Measurements from ENCODE around the gene BABAM1.

Gene BABAM1

DNA sequence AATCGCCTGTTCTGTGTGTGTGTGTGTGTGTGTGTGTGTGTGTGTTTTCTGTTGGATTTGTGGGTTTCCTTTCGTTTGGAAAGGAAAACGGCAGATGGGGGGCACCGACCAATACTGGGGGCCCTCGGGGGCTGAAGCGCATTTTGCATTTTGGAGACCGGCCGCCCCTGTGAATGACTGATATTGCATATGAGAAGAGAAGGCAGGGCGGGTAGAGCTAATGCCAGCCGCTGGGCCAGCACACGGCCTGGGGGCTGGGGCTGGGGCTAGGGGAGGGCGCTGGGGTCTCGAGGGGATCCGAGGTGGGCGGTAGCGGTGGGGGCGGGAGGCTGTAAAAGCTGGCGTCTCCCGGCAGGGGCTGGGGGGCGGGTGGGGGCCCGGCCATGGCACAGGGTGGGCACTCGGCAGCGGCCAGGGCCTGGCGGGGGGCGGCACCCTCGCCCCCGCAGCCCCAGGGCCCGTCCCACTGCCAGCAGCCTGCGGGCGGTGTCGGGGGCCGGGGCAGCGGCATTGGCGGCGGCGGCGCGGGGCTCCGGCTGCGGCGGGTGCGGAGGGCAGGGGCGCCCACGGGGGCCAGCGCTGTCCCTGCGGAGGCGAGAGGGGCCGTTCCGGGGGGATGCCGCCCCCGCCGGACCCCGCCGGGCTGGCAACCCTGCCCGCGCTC is 56.2 kb downstream of the BABAM1 start:
- no peak for DNase-seq (ENCODE audit: low read depth in 2 of 2)

DNA sequence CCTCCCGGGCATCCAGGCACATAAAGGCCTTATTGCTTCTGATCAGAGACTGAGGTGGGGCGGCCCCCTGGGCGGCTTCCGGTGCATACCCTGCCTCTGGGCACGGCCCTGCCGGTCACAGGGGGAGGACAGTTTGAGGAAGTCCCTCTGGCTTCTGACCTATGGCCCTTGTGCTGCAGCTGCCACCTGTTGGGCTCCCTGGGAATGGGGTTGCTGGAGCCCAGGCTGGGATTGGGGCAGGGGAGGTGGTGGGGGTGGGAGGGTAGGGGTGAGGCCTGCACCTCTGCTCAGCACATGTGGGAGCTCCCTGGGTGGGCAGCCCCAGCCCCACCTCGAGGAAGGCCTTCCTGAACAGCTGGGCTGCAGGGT is 56.7 kb downstream of the BABAM1 start:
- DNase-seq (ENCODE audit: low read depth in 2 of 2): no peak

DNA sequence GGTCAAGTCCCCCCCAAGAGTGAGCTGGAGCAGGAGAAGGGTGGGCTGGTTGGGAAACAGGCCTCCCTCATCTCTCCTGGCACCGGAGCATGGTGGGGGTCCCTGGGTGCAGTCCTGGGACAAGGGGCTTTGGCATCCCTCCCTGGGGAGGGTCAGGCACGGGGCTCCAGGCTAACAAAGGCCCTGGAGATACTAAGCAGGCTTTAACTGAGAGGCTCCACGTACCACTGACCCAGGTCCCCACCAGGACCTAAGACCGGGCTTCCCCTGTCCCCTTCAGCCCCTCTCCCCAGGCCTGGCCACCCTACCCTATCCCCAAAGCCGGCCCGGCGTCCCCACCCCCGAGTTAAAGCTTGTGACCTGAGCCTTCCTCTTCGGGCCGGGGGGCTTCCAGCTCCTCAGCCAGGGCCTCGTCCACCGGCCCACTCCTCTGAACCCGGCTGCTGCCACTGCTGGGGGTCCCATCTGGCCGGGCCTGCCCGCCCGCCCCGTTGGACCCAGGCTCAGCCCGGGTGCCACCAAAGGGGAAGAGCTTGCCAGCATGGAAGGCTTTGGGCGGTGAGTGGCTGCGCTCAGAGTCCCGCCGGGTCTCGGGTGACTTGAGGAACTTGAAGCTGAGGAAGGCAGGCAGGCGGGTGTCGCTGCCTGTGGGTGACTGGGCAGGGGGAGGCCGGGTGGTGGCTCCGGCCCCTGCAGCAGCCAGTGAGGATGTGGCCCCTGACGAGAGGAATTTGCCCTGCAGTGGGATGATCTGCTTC is 57.3 kb downstream of the BABAM1 start:
- no peak for DNase-seq (ENCODE audit: low read depth in 2 of 2)

DNA sequence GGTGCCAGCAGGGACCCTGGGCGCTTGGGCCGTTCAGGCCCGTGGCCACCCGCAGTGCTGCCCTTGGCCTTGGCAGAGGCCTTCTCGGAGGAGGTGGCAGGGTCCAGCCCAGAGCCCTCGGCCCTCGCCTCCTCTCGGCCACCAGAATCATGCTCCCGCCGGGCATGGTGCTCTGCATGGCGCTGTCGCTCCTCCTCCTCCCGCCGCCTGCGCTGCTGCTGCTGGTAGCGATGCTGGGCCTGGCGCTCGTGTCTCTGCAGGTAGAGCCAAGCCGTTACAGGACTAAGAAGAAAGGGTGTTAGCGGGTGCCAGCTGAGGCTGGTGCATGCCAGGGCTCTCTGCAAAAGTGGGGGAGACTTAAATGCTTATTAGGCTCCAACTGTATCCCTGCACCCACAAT is 57.9 kb downstream of the BABAM1 start:
- no peak for DNase-seq (ENCODE audit: low read depth in 2 of 2)

DNA sequence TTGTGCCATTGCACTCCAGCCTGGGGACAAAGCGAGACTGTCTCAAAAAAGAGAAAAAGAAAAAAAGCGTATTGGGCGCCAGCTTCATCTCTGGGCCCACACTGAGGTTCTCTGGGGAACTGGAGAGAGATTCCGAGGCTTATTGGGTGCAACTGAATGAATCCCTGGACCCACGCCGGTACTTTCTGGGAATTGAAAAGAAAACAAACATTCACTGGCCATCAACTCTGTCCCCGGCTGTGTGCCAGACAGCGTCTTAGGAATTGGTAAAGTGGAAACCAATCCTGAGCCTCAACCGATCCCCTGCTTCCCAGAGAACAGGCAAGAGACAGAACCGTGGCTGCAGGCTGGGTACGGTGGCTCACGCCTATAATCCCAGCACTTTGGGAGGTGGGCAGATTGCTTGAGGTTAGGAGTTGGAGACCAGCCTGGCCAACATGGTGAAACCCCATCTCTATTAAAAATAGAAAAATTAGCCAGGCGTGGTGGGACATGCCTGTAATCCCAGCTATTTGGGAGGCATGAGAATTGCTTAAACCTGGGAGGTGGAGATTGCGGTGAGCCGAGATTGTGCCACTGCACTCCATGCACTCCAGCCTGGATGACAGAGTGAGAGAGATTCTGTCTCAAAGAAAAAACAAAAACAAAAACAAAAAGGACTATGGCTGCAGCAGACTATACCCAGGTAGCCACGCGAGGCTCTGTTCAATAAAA is 58.8 kb downstream of the BABAM1 start:
- no peak for DNase-seq (ENCODE audit: low read depth in 2 of 2)

DNA sequence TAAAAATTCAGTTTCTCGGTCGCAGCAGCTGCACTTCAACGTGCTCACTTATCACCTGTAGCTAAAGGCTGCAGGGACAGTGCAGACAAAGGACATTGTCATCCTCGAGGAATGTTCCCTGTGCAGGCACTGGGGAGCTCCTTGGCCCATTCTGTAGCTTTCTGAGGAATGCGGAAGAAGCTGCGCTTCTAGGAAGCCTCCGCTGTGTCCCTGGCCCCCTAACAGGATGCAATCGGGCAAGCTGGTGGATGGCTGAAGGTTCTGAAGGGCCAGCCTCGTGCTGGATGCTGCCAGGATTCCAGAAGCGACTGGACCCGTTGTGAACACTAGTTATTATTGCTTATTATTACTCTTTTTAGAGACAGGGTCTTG is 59.3 kb downstream of the BABAM1 start:
- no peak for DNase-seq (ENCODE audit: low read depth in 2 of 2)

DNA sequence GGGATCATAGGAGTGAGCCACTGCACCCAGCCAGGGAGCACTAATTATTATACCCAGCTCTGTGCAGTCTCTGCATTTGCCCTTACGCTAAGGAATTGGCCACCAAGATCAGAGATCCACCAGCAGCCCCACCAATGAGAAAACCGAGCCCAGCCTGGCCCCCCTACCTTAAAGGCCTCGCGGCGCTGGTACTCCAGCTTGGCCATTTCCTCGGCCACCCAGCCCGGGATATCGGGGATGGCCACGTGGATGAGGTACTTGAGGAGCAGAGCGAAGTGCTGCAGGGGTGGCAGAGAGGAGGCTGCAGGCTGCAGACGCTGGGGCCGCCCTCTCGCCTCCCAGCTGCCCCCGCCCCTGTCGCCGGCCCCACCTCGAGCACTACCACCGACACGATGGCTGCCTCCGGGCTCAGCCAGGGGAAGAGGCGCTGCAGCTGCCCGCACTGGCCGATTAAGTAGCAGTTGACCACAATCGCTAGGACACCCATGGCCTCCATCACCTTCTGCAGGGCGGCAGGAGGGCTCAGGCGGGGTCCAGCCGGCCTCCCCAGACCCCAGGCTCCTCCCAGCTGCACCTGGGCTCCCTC is 59.9 kb downstream of the BABAM1 start:
- no peak for DNase-seq (ENCODE audit: low read depth in 2 of 2)

DNA sequence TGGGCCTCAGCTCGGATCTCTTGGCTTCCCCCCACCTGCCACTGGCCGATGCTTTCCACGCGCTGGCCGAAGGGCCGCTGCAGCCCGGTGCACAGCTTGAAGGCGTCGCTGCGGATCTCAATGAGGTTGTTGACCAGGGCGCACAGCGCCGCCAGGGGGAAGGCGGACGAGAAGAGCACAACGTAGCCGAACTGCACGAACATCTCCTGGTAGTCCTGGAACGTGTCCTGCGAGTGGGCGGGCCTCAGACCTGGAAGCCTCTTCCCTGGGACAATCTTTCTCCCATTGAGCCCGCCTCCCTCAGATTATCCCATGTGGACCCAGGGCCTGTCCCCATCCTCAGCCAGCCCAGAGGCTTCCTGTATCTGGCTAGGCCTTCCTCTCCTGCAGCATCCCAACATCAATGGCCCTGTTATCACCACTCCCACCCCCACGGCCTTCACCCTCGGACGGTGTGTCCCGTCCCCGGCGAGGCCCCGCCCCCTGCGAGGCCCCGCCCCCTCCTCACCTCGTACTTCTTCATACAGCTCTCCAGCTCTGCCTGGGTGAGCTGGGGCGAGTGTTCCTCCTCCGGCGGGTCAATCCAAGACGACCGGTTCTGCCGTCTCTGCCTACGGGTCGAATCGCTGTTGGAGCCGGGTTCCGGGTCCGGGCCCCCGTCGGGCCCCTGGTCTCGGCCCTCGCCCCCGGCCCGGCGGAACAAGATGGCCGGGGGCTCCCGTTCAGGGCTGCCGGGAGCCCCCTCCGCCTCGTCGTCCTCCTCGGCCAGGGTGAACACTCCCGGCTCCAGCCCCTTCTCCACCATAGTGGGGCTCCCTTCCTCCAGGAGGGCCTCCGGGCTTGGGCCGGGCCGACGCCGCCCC is 60.6 kb downstream of the BABAM1 start:
- DNase-seq (ENCODE audit: low read depth in 2 of 2): no peak
